SK-N-MC (cell line): ENCODE results near the gene CTTNBP2.

ENCODE experiments used
- EZH2 ChIP-seq: fragments of 200-600 bp; sonication (generic); IDR thresholded peaks from one replicate; pipeline ENCODE4 v1.6.1; 2017; ENCODE audit warnings: antibody characterized with exemption
- POLR2AphosphoS5 ChIP-seq: IDR thresholded peaks from 2 replicates; pipeline ENCODE4 v1.6.1; 2012; ENCODE audit warnings: mild to moderate bottlenecking, low read depth, low read length, borderline replicate concordance

DNA sequence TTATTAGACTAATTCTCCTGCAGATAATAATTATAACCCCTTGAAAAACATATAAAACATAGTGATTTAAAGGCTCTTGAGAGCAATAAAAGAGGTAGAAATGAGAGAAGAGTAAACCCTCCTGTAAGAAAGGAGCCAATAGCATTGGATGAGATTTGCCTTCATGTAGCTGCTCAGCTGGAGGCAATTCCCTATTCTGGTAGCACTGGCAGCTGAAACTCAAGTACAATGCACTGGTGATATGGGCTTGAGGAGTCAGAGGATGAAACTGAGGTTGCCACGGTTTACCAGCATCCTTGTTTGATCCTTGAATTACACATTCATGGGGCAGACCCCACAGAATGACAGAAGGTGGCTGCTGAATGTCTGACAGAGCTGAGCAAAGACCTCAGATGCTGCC lies 76.4 kb downstream of the CTTNBP2 start:
- TF ChIP-seq EZH2 (no peak), POLR2AphosphoS5 (no peak)
